ENCODE data around the gene ITIH1.

Gene ITIH1

DNA sequence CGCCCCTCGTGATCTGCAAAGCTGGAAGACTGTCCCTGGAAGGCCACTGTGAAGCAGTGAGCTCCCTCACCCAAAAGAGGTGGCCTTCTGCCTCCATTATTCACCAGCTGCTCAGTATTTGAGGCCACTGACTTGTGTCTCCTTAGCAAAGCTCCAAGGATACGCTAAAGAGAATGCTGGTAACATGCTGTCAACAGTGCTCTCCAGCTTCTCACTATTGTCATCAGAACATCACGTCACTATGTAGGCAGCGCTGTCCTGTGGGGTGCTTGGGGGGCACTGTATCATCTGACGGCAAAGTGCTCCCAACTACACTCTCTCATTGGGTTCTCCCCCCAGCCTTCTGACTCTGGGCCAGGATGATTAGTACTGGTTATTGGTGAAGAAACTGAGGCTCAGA is 38.8 kb downstream of the ITIH1 start:
- TF ChIP-seq, protein P1, sequence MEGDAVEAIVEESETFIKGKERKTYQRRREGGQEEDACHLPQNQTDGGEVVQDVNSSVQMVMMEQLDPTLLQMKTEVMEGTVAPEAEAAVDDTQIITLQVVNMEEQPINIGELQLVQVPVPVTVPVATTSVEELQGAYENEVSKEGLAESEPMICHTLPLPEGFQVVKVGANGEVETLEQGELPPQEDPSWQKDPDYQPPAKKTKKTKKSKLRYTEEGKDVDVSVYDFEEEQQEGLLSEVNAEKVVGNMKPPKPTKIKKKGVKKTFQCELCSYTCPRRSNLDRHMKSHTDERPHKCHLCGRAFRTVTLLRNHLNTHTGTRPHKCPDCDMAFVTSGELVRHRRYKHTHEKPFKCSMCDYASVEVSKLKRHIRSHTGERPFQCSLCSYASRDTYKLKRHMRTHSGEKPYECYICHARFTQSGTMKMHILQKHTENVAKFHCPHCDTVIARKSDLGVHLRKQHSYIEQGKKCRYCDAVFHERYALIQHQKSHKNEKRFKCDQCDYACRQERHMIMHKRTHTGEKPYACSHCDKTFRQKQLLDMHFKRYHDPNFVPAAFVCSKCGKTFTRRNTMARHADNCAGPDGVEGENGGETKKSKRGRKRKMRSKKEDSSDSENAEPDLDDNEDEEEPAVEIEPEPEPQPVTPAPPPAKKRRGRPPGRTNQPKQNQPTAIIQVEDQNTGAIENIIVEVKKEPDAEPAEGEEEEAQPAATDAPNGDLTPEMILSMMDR (IDR thresholded peaks at IDR 0.05; ENCODE audit: control insufficient read depth, extremely low read depth, insufficient read depth), result no peak
- no peak overlapping the region for H3K4me3 ChIP-seq (ENCODE audit: low read depth, low read length)

DNA sequence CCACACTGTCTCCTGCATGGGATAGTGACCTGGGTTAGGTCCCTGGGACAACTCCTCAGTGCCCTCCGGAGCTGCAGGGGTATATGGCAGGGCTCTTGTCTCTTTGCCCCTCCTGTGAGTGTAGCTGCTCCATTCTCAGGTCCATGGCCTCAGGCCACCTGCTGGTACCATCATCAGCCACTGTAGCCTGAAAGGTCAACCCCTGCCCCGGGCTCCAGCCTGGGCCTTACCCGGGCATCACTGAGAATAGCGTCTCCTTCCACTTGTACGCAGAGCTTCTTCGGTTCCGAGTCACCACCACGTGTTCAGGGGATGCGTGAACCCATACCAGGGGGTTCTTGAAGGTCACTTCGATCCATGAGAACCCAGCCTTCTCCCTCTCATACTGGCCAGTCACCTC is 39.3 kb downstream of the ITIH1 start:
- TF ChIP-seq, protein P1 (IDR thresholded peaks at IDR 0.05; ENCODE audit: control insufficient read depth, extremely low read depth, insufficient read depth), result no peak
- H3K4me3 ChIP-seq (ENCODE audit: low read depth, low read length), result no peak overlapping the region
- no peak for DNase-seq (ENCODE audit: low read depth)

More for the DNA sequence above, 38.8 kb downstream of the ITIH1 start:
- DNase-seq (ENCODE audit: low read depth), result no peak

DNA sequence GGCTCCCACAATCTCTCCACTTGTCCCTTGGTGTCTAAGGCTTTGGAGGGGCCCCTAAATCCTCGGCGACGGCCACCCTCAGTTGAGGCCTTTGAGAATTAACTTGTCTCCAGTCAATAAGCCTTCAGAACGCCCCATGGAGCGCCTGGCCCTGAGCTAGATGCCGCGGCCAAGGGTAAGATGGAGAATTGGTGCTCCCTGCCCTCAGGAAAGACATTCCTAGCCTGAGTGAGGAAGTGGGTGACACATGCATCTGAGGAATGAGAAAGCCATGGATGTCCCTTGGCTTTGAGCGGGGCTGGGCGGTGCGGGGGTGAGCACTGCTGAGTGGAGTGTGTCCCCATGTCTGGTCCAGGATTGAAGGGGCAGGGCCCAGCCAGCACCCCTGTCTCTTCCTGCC is 39.8 kb downstream of the ITIH1 start:
- H3K4me3 ChIP-seq (ENCODE audit: low read depth, low read length), result no peak overlapping the region
- TF ChIP-seq, protein P1 (IDR thresholded peaks at IDR 0.05; ENCODE audit: control insufficient read depth, extremely low read depth, insufficient read depth), result no peak
- no peak for DNase-seq (ENCODE audit: low read depth)

DNA sequence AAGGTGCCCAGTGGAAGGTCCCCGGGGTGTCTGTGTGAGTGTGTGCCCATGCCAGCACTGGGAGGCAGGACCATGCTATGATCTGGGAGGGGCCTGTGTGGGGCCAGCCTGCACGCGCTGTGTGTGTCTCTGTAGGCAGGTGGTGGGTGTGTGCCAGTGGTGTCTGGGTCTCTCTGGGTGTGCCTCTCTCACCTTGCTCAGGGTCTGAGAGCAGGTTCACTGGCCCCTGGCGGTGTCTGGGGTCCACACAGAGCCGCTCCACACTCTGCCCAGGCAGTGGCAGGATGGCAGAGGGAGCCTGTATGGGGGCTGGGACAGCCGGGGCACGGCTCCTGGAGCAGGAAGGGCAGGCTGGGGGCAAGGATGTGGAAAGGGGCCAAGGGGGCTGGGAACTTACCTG is 40.5 kb downstream of the ITIH1 start:
- TF ChIP-seq, protein P1 (IDR thresholded peaks at IDR 0.05; ENCODE audit: control insufficient read depth, extremely low read depth, insufficient read depth), result no peak

DNA sequence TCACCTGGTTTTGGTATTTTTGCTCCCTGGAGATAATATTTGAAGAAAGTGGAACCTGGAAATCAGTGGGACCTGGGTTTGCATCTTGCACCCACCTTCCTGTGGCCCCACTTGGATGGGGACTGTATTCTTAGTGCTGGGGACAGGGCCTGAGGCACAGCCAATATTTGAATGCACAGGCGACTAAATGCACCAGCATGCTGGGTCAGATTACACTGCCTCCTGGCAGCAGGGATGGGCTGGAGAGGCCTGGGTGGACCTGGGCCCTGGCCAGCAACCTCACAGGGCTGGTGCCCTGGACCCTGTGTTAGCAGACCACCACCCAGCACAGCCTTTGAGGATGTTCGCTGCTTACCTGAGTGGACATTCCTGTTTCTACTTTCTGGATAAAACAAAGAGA is 42.5 kb downstream of the ITIH1 start:
- H3K4me3 ChIP-seq (ENCODE audit: low read depth, low read length), result no peak overlapping the region
- TF ChIP-seq, protein P1 (IDR thresholded peaks at IDR 0.05; ENCODE audit: control insufficient read depth, extremely low read depth, insufficient read depth), result no peak
- no peak for DNase-seq (ENCODE audit: low read depth)

More for the DNA sequence above, 40.5 kb downstream of the ITIH1 start:
- DNase-seq (ENCODE audit: low read depth), result no peak
- no peak overlapping the region for H3K4me3 ChIP-seq (ENCODE audit: low read depth, low read length)

DNA sequence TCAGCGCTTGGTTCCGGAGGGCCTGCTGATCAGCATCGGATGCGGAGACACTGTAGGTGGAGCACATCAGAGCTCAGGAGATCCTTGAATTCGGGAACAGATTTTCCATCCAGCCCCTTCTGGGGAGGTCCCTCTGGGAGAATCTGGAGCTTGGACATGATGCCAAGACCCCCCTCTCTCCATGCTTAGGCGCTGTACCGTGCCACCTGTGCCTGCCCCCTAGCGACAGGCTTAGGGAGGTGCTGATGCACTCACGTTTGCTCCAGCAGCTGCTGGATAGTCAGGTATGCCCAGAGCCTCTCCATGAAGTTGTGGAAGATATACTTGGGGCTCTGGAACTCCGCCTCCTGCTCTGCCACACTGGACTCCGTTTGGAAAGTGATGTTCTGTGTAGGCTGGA is 43.3 kb downstream of the ITIH1 start:
- no peak overlapping the region for H3K4me3 ChIP-seq (ENCODE audit: low read depth, low read length)

DNA sequence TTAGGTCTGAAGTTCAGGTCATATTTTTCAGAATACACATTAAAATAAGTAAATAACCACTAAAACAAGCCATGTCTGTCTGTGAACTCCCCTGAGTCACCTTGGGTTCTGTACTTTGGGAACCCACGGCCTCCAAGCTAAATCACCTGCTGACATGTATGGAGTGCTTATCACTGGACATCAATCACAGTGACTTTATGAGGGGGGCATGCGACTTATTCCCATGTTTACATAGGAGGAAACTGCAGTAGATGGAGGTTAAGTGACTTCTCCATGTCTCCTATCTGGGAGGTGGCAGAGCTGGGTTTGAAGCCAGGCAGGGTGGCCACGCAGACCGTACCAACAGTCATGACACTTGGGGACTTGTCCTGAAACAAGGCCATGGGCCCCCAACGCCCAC is 45.0 kb downstream of the ITIH1 start:
- no peak for DNase-seq (ENCODE audit: low read depth)
- TF ChIP-seq, protein P1 (IDR thresholded peaks at IDR 0.05; ENCODE audit: control insufficient read depth, extremely low read depth, insufficient read depth), result no peak
- H3K4me3 ChIP-seq (ENCODE audit: low read depth, low read length), result no peak overlapping the region

More for the DNA sequence above, 43.3 kb downstream of the ITIH1 start:
- TF ChIP-seq, protein P1 (IDR thresholded peaks at IDR 0.05; ENCODE audit: control insufficient read depth, extremely low read depth, insufficient read depth), result peak; percentile 74
- DNase-seq (ENCODE audit: low read depth), result no peak
